ENCODE measurements around the gene RTCA. TPM values are rescaled to one million over a fixed set of nuclear protein-coding genes. Genes with fewer than 3 reads are reported as not detected.
"Not testable (repeated sequence)": the region's sequence is repeated elsewhere in the genome, so short reads cannot be mapped to it uniquely, and the experiment has no call there.

The RTCA gene
- total RNA-seq, 4 donors from 2014 or later: 15.9 to 29.1 (median 19.4) TPM

DNA sequence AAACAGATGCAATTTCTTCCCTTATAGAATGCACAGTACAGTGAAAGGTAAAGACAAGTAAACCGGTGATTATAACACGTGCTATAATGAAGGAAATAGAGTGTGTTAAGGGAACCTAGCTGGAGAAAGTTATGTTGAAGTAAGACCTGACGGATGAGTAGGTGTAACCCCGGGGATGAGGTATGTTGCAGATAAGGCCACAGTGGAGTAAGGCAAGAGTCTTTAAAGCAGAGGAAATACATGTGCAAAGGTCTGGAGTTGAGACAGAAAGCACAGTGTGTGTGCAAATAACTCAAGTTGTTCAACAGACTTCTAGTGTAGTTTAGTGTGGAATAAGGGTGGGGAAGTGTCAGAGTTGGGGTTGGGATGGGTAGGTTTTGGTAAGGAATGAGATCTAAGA lies 19.3 kb upstream of the RTCA start:
- no peak for DNase-seq (ENCODE audit: low spot score)
- TF ChIP-seq, protein P1, sequence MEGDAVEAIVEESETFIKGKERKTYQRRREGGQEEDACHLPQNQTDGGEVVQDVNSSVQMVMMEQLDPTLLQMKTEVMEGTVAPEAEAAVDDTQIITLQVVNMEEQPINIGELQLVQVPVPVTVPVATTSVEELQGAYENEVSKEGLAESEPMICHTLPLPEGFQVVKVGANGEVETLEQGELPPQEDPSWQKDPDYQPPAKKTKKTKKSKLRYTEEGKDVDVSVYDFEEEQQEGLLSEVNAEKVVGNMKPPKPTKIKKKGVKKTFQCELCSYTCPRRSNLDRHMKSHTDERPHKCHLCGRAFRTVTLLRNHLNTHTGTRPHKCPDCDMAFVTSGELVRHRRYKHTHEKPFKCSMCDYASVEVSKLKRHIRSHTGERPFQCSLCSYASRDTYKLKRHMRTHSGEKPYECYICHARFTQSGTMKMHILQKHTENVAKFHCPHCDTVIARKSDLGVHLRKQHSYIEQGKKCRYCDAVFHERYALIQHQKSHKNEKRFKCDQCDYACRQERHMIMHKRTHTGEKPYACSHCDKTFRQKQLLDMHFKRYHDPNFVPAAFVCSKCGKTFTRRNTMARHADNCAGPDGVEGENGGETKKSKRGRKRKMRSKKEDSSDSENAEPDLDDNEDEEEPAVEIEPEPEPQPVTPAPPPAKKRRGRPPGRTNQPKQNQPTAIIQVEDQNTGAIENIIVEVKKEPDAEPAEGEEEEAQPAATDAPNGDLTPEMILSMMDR (IDR thresholded peaks at IDR 0.05): no peak
- no peak for ATAC-seq (ENCODE audit: low FRiP score)

- DNase-seq (ENCODE audit: low spot score): no peak
- TF ChIP-seq, protein P1 (IDR thresholded peaks at IDR 0.05): no peak
- no peak for ATAC-seq (ENCODE audit: low FRiP score)
These were observed 16.9 kb upstream of the RTCA start for GRCh38 chr1:100249155-100249536.

DNA sequence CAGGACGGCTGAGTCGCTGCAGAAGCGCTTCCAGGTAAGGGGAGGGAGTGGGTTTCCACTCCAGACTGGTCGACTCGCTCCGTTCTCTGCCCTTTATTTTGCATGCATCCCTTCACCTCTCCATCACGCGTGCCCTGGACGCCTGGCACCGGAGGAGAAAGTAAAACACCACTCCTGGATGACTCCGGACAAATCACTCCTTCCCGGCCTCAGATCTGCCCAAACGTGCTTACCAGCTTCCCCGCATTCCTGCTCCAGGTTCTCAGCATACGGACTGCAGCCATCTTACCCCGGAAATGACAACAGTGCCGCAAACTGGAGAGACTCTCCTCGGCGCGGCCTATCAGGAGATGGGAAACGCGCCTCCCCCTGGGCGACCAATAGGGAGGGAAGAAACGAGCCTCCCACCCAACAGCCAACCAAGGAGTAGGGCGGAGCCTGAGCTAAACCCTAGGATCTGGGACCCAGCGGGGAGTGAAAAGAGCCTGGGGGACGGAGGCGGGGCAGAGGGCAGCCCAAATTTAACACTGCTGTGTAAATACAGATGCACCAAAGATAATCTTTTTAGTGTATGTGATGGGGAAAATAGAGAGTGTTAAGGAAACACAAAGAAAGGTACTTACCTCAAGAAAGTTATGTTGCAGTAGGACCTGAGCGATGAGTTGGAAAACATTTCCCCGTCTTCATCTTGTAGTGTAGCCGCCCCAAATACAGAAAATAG lies 16.3 kb upstream of the RTCA start, which contains the start of gene DBT:
Gene DBT (minus strand): TSS at position 298 of the 721 bp plus-strand sequence. CDS start 14 bp downstream, at position 284.
- DNase-seq (ENCODE audit: low spot score): peak; percentile 82
- peak; percentile 100 for ATAC-seq (ENCODE audit: low FRiP score)
- TF ChIP-seq, protein P1 (IDR thresholded peaks at IDR 0.05): no peak

DNA sequence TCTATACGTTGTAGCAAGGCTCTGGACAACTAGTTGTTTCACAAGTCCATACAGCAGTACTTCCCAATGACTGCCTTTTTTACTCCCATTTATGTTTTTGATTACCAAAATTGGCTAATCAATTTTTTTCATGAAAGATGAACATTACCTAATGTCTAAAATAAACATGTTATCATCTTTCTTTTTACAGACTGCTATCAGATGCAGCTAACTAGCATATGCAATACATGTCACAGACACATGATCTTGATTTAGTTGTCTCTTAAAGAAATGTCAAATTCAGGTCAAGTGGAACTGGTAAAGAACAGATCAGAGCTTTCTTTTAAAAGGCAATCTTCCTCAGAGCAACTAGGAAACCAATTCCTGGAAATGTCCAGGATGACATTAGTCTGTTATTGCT lies 15.8 kb upstream of the RTCA start:
- DNase-seq (ENCODE audit: low spot score) (no peak), ATAC-seq (ENCODE audit: low FRiP score) (no peak)
- TF ChIP-seq, protein P1 (IDR thresholded peaks at IDR 0.05): no peak

DNA sequence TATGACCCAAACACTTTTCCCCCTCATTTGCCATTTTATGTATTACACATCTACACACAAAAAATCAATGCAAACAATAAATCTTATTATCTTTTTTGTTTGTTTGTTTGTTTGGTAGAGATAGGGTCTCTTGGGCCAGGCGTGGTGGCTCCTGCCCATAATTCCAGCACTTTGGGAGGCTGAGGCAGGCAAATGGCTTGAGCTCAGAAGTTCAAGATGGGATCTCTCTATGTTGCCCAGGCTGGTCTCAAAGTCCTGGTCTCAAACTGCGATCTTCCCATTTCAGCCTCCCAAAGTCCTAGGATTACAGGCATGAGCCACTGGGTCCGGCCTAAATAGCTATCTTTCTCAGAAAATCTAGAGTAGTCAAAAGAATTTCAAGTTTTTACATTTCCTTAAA lies 15.2 kb upstream of the RTCA start:
- ATAC-seq (ENCODE audit: low FRiP score): no peak
- no peak for DNase-seq (ENCODE audit: low spot score)
- TF ChIP-seq, protein P1 (IDR thresholded peaks at IDR 0.05): no peak

- DNase-seq (ENCODE audit: low spot score) (no peak), ATAC-seq (ENCODE audit: low FRiP score) (no peak)
- TF ChIP-seq, protein P1 (IDR thresholded peaks at IDR 0.05): no peak
These were observed 13.1 kb upstream of the RTCA start for GRCh38 chr1:100252901-100253300.

- DNase-seq (ENCODE audit: low spot score) (no peak), ATAC-seq (ENCODE audit: low FRiP score) (no peak)
- TF ChIP-seq, protein P1 (IDR thresholded peaks at IDR 0.05): no peak
These were observed 12.5 kb upstream of the RTCA start for GRCh38 chr1:100253552-100253951.

DNA sequence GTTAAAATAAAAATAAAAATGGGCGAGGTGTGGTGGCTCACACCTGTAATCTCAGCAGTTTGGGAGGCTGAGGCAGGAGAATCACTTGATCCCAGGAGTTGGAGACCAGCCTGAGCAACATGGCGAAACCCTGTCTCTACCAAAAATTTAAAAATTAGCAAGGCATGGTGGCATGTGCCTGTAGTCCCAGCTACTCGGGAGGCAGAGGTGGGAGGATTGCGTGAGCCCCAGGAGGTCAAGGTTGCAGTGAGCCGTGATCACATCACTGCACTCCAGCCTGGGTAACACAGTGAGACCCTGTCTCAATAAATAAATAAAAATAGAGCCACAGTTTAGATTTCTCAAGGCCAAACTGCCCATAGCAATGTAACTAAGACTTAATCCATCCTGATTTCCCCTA lies 9.7 kb upstream of the RTCA start:
- DNase-seq (ENCODE audit: low spot score); ATAC-seq (ENCODE audit: low FRiP score): not testable (repeated sequence)

DNA sequence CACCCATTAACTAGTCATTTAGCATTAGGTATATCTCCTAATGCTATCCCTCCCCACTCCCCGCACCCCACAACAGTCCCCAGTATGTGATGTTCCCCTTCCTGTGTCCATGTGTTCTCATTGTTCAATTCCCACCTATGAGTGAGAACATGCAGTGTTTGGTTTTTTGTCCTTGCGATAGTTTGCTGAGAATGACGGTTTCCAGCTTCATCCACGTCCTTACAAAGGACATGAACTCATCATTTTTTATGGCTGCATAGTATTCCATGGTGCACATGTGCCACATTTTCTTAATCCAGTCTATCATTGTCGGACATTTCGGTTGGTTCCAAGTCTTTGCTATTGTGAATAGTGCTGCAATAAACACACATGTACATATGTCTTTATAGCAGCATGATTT lies 7.6 kb upstream of the RTCA start:
- not testable (repeated sequence) for ATAC-seq (ENCODE audit: low FRiP score); DNase-seq (ENCODE audit: low spot score)

Measured in omental fat pad (tissue), 4 donors.